GM12878 (cell line): ENCODE measurements around the gene WWC2. TPM values are rescaled to one million over a fixed set of nuclear protein-coding genes. Genes with fewer than 3 reads are reported as not detected.

Experiments used
- ATAC-seq: fragments of 200-7000 bp; cut with Tn5 transposase; 3 replicates; pipeline ENCODE4 v1.9.1; 2020; ENCODE audit warnings: mild to moderate bottlenecking, moderate library complexity
- BruUV-seq: library from RNA; stranded (reverse); fragments of 400-500 nt; replicated peaks from 2 replicates; lab custom pipeline; 2021; lab: Mats Ljungman, UMichigan
- CTCF ChIA-PET: fragments of 300-600 bp; sonication (Branson Sonifier 250); formaldehyde crosslinking; extraction: SDS; loops from one replicate; lab custom pipeline; 2021; ENCODE audit warnings: inconsistent platforms; lab: Yijun Ruan, JAX
- POLR2A ChIA-PET: fragments of 350-600 bp; formaldehyde crosslinking; extraction: SDS; loops from one replicate; lab custom pipeline; 2021; ENCODE audit warnings: inconsistent platforms; lab: Charles Lee
- RAD21 ChIA-PET: fragments of 300-600 bp; sonication (Branson Sonifier 250); formaldehyde crosslinking; loops from one replicate; lab custom pipeline; 2023; ENCODE audit warnings: antibody characterized with exemption; ENCODE audit not compliant: unreplicated experiment; lab: Charles Lee
- SMC1A ChIA-PET: fragments of 300-600 bp; sonication (Branson Sonifier 250); formaldehyde crosslinking; loops from one replicate; lab custom pipeline; 2023; ENCODE audit not compliant: unreplicated experiment, uncharacterized antibody; lab: Charles Lee
- DNase-seq: peaks from one replicate; pipeline ENCODE4 v3.0.0-alpha.2; 2011; ENCODE audit warnings: low read depth, low spot score
- FAIRE-seq: peaks from 3 replicates; lab custom pipeline; 2011; peaks lifted over from hg19 to GRCh38; lab: Jason Lieb, UNC
- H2AFZ ChIP-seq: 2 replicates; pipeline ENCODE4 v1.6.0; 2011; ENCODE audit warnings: low read depth, low read length, control low read depth; ENCODE audit not compliant: control insufficient read depth
- H3K27ac ChIP-seq: 2 replicates; pipeline ENCODE4 v1.5.1; 2011; ENCODE audit warnings: control low read depth; ENCODE audit not compliant: control insufficient read depth, insufficient read depth
- H3K27me3 ChIP-seq, 2 experiments: replicated peaks in 1 of 2; 2 replicates each; pipeline versions ENCODE4 v1.6.0 to v1.6.1; 2011; ENCODE audit warnings: low read length in 1 of 2; ENCODE audit not compliant: control insufficient read depth in 2 of 2, insufficient read depth in 2 of 2
- H3K36me3 ChIP-seq, 2 experiments: 2 replicates each; pipeline ENCODE4 v1.5.1; 2011; ENCODE audit warnings: low read length in 1 of 2; ENCODE audit not compliant: control insufficient read depth in 2 of 2, insufficient read depth in 2 of 2
- H3K4me1 ChIP-seq: 2 replicates; pipeline ENCODE4 v1.6.1; 2011; ENCODE audit warnings: mild to moderate bottlenecking, low read length, moderate library complexity, mixed read lengths; ENCODE audit not compliant: control insufficient read depth, insufficient read depth
- H3K4me2 ChIP-seq: 2 replicates; pipeline ENCODE4 v1.6.0; 2011; ENCODE audit warnings: control low read depth; ENCODE audit not compliant: control insufficient read depth, insufficient read depth
- H3K4me3 ChIP-seq: fragments of 200-600 bp; sonication (generic); 2 replicates; pipeline ENCODE4 v1.5.1; 2016
- H3K79me2 ChIP-seq: 2 replicates; pipeline ENCODE4 v1.6.0; 2011; ENCODE audit warnings: low read length; ENCODE audit not compliant: control insufficient read depth, insufficient read depth
- H3K9ac ChIP-seq: 2 replicates; pipeline ENCODE4 v1.8.0; 2011; ENCODE audit warnings: low read length, control low read depth, mixed read lengths; ENCODE audit not compliant: control insufficient read depth, insufficient read depth
- H3K9me3 ChIP-seq: replicated peaks from 3 replicates; pipeline ENCODE4 v1.5.1; 2011; ENCODE audit warnings: mild to moderate bottlenecking, low read length; ENCODE audit not compliant: control insufficient read depth, insufficient read depth
- H4K20me1 ChIP-seq: 2 replicates; pipeline ENCODE4 v1.6.0; 2011; ENCODE audit not compliant: control insufficient read depth, insufficient read depth
- BHLHE40 ChIP-seq, 2 experiments: fragments of 450-650 bp in 1 of 2; IDR thresholded peaks; 2 replicates each; pipeline ENCODE4 v1.6.1; 2011 to 2017; ENCODE audit warnings: low read depth in 2 of 2, borderline replicate concordance in 1 of 2, improper control_type of control experiment in 1 of 2, low read length in 1 of 2, mild to moderate bottlenecking in 1 of 2
- BMI1 ChIP-seq: fragments of 450-650 bp; IDR thresholded peaks from 2 replicates; pipeline ENCODE4 v1.6.1; 2016; ENCODE audit warnings: mild to moderate bottlenecking, moderate library complexity, borderline replicate concordance
- CHD1 ChIP-seq: IDR thresholded peaks from 2 replicates; pipeline ENCODE4 v1.6.1; 2012; ENCODE audit warnings: low read depth, low read length, improper control_type of control experiment
- CREM ChIP-seq: IDR thresholded peaks from 2 replicates; pipeline ENCODE4 v1.6.1; 2014; ENCODE audit warnings: antibody characterized with exemption, low read depth
- EGR1 ChIP-seq, 2 experiments: IDR thresholded peaks; 1 replicate in 1 of 2; 2 replicates in 1 of 2; pipeline ENCODE4 v1.6.1; 2011 to 2012; ENCODE audit warnings: low read depth in 2 of 2, low read length in 2 of 2, borderline replicate concordance in 1 of 2, mild to moderate bottlenecking in 1 of 2, moderate library complexity in 1 of 2
- EP300 ChIP-seq, 2 experiments: fragments of 150-350 bp in 1 of 2; IDR thresholded peaks; 2 replicates each; pipeline ENCODE4 v1.6.1; 2011 to 2012; ENCODE audit warnings: low read depth in 2 of 2, low read length in 2 of 2, borderline replicate concordance in 1 of 2, improper control_type of control experiment in 1 of 2, inconsistent platforms in 1 of 2; ENCODE audit not compliant: control insufficient read depth in 1 of 2
- ESRRA ChIP-seq: IDR thresholded peaks from 2 replicates; pipeline ENCODE4 v1.6.1; 2012; ENCODE audit warnings: mild to moderate bottlenecking, low read length, improper control_type of control experiment
- GABPA ChIP-seq: IDR thresholded peaks from 2 replicates; pipeline ENCODE4 v1.6.1; 2014; ENCODE audit warnings: antibody characterized with exemption, low read depth, mild to moderate bottlenecking, inconsistent platforms
- NR2F1 ChIP-seq: fragments of 450-650 bp; conservative IDR thresholded peaks from 2 replicates; pipeline ENCODE4 v1.6.1; 2017; ENCODE audit warnings: mild to moderate bottlenecking
- POU2F2 ChIP-seq: IDR thresholded peaks from 3 replicates; pipeline ENCODE4 v1.6.1; 2011; ENCODE audit warnings: low read depth, mild to moderate bottlenecking, low read length, borderline replicate concordance
- SMAD1 ChIP-seq: fragments of 450-650 bp; IDR thresholded peaks from 2 replicates; pipeline ENCODE4 v1.6.1; 2018; ENCODE audit warnings: mild to moderate bottlenecking, low read depth; ENCODE audit not compliant: partially characterized antibody
- TAF1 ChIP-seq: IDR thresholded peaks from 2 replicates; pipeline ENCODE4 v1.6.1; 2011; ENCODE audit warnings: mild to moderate bottlenecking, low read depth, low read length, borderline replicate concordance
- YY1 ChIP-seq: IDR thresholded peaks from 2 replicates; pipeline ENCODE4 v1.6.1; 2011; ENCODE audit warnings: low read depth, mild to moderate bottlenecking, low read length
- WGBS: methylation state at CpG from one replicate; pipeline ENCODE4 v1.1.6; 2016; ENCODE audit warnings: low lambda C conversion rate; ENCODE audit not compliant: insufficient replicate concordance, insufficient coverage; ENCODE audit errors: missing lambda C conversion rate; 5-methylcytosine and 5-hydroxymethylcytosine counted together
- in situ Hi-C: fragments of 300-500 bp; cut with MboI; formaldehyde crosslinking; loops from 9 replicates; pipeline ENCODE4 v1.14.3; 2018; ENCODE audit warnings: mixed read lengths
- intact Hi-C: fragments of 100-400 bp; cut with micrococcal nuclease; formaldehyde crosslinking; loops from one replicate; pipeline ENCODE4 v1.14.2; 2022; ENCODE audit not compliant: unreplicated experiment
- polyA plus RNA-seq, 11 experiments: library from polyadenylated mRNA; depleted of rRNA in 4 of 11; unstranded in 6 of 11; stranded (reverse) in 5 of 11; fragments of >200 nt; fragmentation: Nextera tagmentation in 4 of 11; fragmentation: Illumina TruSeq in 1 of 11; extraction: Ambion mirVana in 4 of 11; extraction: Trizol in 1 of 11; gene quantifications; 1 replicate in 1 of 11; 2 replicates in 10 of 11; pipeline versions ENCODE4 v1.2.1 to v1.2.3, GENCODE V29; 2011 to 2016; ENCODE audit warnings: inconsistent platforms in 2 of 11, missing spikeins in 2 of 11, low read depth in 1 of 11
- total RNA-seq, 4 experiments: library from RNA; depleted of rRNA in 3 of 4; stranded (reverse); fragments of >200 nt in 3 of 4; fragmentation: Illumina TruSeq in 1 of 4; extraction: Trizol in 1 of 4; gene quantifications; 2 replicates each; pipeline versions ENCODE4 v1.2.1 to v1.2.3, GENCODE V29; 2013 to 2021
- TF ChIP-seq, protein P1 (sequence below): fragments of 450-650 bp; conservative IDR thresholded peaks from 2 replicates; pipeline ENCODE4 v1.6.1; 2017; ENCODE audit warnings: mild to moderate bottlenecking, moderate library complexity

The WWC2 gene
- total and polyA plus RNA-seq, 10 of the 15 experiments (the other 5 are each of a cell fraction or from before 2014, with no cell fraction given): 0.02 to 0.72 (median 0.06) TPM; not detected in 3

DNA sequence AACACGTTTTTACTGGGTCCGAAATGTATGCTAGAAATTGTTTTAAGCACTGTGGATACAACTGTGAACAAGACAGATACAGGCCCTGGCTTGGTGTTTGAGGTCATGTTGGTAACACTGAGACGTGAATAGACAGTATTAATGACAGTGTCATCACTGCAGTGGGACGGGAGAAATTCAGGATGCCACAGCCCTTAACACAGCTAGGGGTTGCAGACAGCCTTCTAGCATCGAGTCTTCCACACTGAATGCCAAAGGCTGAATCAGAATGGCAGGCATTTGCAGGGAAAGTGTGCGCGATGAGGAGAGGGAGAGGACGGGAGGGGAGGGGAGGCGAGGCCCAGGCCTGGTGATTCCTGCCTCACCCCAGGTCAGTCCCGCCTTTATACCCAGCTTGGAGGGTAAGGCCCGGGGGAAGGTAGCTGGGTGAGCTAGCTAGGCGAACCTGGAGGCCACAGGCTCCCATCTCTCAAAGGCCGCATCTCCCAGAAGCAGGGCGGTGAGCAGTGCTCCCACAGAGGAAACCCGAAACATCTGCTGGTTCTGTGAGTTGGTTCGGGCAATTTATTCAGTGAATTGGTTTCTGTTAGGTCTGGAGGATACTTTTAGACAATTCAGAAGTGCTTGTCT, 267.3 kb downstream of the WWC2 start:
- FAIRE-seq (no peak), ATAC-seq (no peak), DNase-seq (no peak)
- H3K4me2 ChIP-seq: no peak overlapping the region
- H3K27ac ChIP-seq: no peak overlapping the region
- no peak overlapping the region for H2AFZ ChIP-seq
- SMC1A ChIA-PET: no interaction called here
- in situ Hi-C loops: no loop called here
- no peak overlapping the region for H3K4me3 ChIP-seq
- no peaks in the 10 kb centered on the region for H3K36me3 ChIP-seq
- no peaks in the 10 kb centered on the region for H4K20me1 ChIP-seq
- intact Hi-C loops: no loop called here
- H3K9me3 ChIP-seq: no peaks in the 10 kb centered on the region
- no peaks in the 10 kb centered on the region for H3K79me2 ChIP-seq
- no peak overlapping the region for H3K9ac ChIP-seq
- WGBS: 40% methylated on average over 16 of the region's 16 CpGs
- BruUV-seq: no TSS peak
- H3K27me3 ChIP-seq: no peaks in the 10 kb centered on the region
- H3K4me1 ChIP-seq: no peaks in the 10 kb centered on the region
- POLR2A ChIA-PET: interaction anchor here (0.7 kb wide), 1 partner anchor 716 kb away, joined by 4 read pairs; no protein-coding TSS in a partner anchor
- CTCF ChIA-PET: no interaction called here
- TF ChIP-seq SMAD1: no peak
- TF ChIP-seq BHLHE40 (IDR thresholded peaks at IDR 0.05; ENCODE audit: borderline replicate concordance in 1 of 2, low read depth in 2 of 2, low read length in 1 of 2): no peak
- TF ChIP-seq, protein P1, sequence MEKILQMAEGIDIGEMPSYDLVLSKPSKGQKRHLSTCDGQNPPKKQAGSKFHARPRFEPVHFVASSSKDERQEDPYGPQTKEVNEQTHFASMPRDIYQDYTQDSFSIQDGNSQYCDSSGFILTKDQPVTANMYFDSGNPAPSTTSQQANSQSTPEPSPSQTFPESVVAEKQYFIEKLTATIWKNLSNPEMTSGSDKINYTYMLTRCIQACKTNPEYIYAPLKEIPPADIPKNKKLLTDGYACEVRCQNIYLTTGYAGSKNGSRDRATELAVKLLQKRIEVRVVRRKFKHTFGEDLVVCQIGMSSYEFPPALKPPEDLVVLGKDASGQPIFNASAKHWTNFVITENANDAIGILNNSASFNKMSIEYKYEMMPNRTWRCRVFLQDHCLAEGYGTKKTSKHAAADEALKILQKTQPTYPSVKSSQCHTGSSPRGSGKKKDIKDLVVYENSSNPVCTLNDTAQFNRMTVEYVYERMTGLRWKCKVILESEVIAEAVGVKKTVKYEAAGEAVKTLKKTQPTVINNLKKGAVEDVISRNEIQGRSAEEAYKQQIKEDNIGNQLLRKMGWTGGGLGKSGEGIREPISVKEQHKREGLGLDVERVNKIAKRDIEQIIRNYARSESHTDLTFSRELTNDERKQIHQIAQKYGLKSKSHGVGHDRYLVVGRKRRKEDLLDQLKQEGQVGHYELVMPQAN: no peak
- TF ChIP-seq BMI1: no peak
- TF ChIP-seq CHD1: no peak
- TF ChIP-seq POU2F2: no peak
- TF ChIP-seq EGR1 (IDR thresholded peaks at IDR 0.05; ENCODE audit: borderline replicate concordance in 1 of 2, low read depth in 2 of 2, low read length in 2 of 2): no peak
- no peak for TF ChIP-seq ESRRA
- TF ChIP-seq TAF1: no peak
- TF ChIP-seq GABPA: no peak
- TF ChIP-seq CREM: no peak
- no peak for TF ChIP-seq NR2F1
- no peak for TF ChIP-seq EP300 (IDR thresholded peaks at IDR 0.05; ENCODE audit: borderline replicate concordance in 1 of 2, control insufficient read depth in 1 of 2, low read depth in 2 of 2, low read length in 2 of 2)
- TF ChIP-seq YY1: no peak
- RAD21 ChIA-PET: no interaction called here
